ENCODE data around the gene CREM. TPM values are rescaled to one million over a fixed set of nuclear protein-coding genes. Genes with fewer than 3 reads are reported as not detected.

Gene CREM
- total and polyA plus RNA-seq, 10 of the 15 experiments (the other 5 are each of a cell fraction or from before 2014, with no cell fraction given): 51.3 to 115 (median 70.6) TPM

DNA sequence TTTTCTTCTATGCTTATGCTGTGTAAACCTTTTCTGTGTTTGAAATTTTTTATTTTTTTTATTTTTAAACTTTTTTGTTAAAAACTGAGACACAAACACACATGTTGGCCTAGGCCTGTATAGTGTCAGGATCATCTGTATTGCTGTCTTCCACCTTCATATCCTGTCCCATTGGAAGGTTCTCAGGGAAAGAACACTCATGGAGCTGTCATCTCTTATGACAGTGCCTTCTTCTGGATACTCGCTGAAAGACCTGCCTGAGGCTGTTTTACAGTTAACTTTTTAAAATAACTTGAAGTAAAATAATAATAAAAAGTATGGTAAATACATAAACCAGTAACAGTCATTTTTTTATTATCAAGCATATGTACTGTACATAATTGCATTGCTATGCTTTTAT is 34.1 kb downstream of the CREM start:
- FAIRE-seq (no peak), ATAC-seq (no peak), DNase-seq (ENCODE audit: low read depth, low spot score) (no peak)
- Histone ChIP-seq H3K4me1 (ENCODE audit: control insufficient read depth, insufficient read depth, low read length) (no peaks in the 10 kb centered on the region), H3K4me2 (ENCODE audit: control insufficient read depth, insufficient read depth) (no peak overlapping the region), H3K79me2 (ENCODE audit: control insufficient read depth, insufficient read depth, low read length) (no peaks in the 10 kb centered on the region), H2AFZ (ENCODE audit: control insufficient read depth, low read depth, low read length) (no peak overlapping the region), H3K27ac (ENCODE audit: control insufficient read depth, insufficient read depth) (no peak overlapping the region), H3K36me3 (ENCODE audit: control insufficient read depth in 2 of 2, insufficient read depth in 2 of 2, low read length in 1 of 2) (0 out of 4 replicates have a peak, but pooled peaks cover 0 to 3% of the 10 kb centered on the region in 2 experiments), H4K20me1 (ENCODE audit: control insufficient read depth, insufficient read depth) (no peaks in the 10 kb centered on the region), H3K27me3 (replicated peaks in 1 of 2; ENCODE audit: control insufficient read depth in 2 of 2, insufficient read depth in 2 of 2, low read length in 1 of 2) (no peaks in the 10 kb centered on the region), H3K4me3 (no peak overlapping the region), H3K9ac (ENCODE audit: control insufficient read depth, insufficient read depth, low read length) (no peak overlapping the region), H3K9me3 (replicated peaks; ENCODE audit: control insufficient read depth, insufficient read depth, low read length) (peaks cover 3% of the 10 kb centered on the region; the same call in 2 of the 3 replicates)
- ChIA-PET POLR2A (interaction anchor here (0.8 kb wide), 1 partner anchor 27 kb away, joined by 4 read pairs; no protein-coding TSS in a partner anchor), CTCF (interaction anchor here (0.7 to 0.9 kb wide), 3 partner anchors 9 to 35 kb away, joined by 3 to 4 read pairs (median 3); no protein-coding TSS in a partner anchor), SMC1A (ENCODE audit: uncharacterized antibody, unreplicated experiment) (interaction anchor here (0.6 to 2.4 kb wide), 5 partner anchors 11 to 41 kb away, joined by 3 to 7 read pairs (median 4); no protein-coding TSS in a partner anchor), RAD21 (ENCODE audit: unreplicated experiment) (interaction anchor here (1.4 kb wide), 1 partner anchor 35 kb away, joined by 6 read pairs; no protein-coding TSS in a partner anchor)
- in situ Hi-C loops (cut with MboI) (no loop called here), intact Hi-C loops (cut with micrococcal nuclease; ENCODE audit: unreplicated experiment) (no loop called here)
- no TSS peak for BruUV-seq (replicated peaks)
- 97% methylated on average over 1 of the region's 1 CpG for WGBS (ENCODE audit: insufficient coverage, insufficient replicate concordance, low lambda C conversion rate, missing lambda C conversion rate)
- TF ChIP-seq YY1 (IDR thresholded peaks at IDR 0.05; ENCODE audit: low read depth, low read length) (no peak), MEF2A (IDR thresholded peaks at IDR 0.05; ENCODE audit: insufficient read depth, low read depth, low read length) (no peak), ZSCAN29 (IDR thresholded peaks at IDR 0.05) (no peak), RBBP5 (conservative IDR thresholded peaks at IDR 0.05) (no peak)
- TF ChIP-seq, protein P1, sequence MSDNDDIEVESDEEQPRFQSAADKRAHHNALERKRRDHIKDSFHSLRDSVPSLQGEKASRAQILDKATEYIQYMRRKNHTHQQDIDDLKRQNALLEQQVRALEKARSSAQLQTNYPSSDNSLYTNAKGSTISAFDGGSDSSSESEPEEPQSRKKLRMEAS (IDR thresholded peaks at IDR 0.05; ENCODE audit: low read depth, low read length): no peak

DNA sequence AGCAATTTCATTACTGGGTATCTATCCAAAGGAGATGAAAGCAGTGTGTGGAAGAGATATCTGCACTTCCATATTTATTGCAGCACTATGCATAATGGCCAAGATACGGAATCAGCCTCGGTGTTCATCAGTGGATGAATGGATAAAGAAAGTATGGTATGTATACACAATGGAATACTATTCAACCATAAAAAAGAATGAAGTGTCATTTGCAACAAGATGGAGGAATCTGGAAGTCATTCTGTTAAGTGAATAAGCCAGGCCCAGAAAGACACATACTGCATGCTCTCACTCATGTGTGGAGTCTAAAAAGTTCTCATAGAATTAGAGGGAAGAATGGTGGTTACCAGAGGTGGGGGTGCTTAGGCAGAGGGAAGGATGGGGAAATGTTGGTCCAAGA is 35.3 kb downstream of the CREM start:
- Histone ChIP-seq H3K36me3 (ENCODE audit: control insufficient read depth in 2 of 2, insufficient read depth in 2 of 2, low read length in 1 of 2) (0 out of 4 replicates have a peak, but pooled peaks cover 0 to 3% of the 10 kb centered on the region in 2 experiments), H3K27ac (ENCODE audit: control insufficient read depth, insufficient read depth) (no peak overlapping the region), H3K4me3 (no peak overlapping the region), H3K27me3 (replicated peaks in 1 of 2; ENCODE audit: control insufficient read depth in 2 of 2, insufficient read depth in 2 of 2, low read length in 1 of 2) (no peaks in the 10 kb centered on the region), H3K4me2 (ENCODE audit: control insufficient read depth, insufficient read depth) (no peak overlapping the region), H2AFZ (ENCODE audit: control insufficient read depth, low read depth, low read length) (no peak overlapping the region), H3K9ac (ENCODE audit: control insufficient read depth, insufficient read depth, low read length) (no peak overlapping the region), H3K9me3 (replicated peaks; ENCODE audit: control insufficient read depth, insufficient read depth, low read length) (peaks cover 3% of the 10 kb centered on the region; the same call in 2 of the 3 replicates), H3K79me2 (ENCODE audit: control insufficient read depth, insufficient read depth, low read length) (no peaks in the 10 kb centered on the region), H3K4me1 (ENCODE audit: control insufficient read depth, insufficient read depth, low read length) (no peaks in the 10 kb centered on the region), H4K20me1 (ENCODE audit: control insufficient read depth, insufficient read depth) (no peaks in the 10 kb centered on the region)
- CTCF ChIA-PET: interaction anchor here (0.9 to 1.1 kb wide), 2 partner anchors 12 to 34 kb away, joined by 3 read pairs; no protein-coding TSS in a partner anchor
- intact Hi-C loops (cut with micrococcal nuclease; ENCODE audit: unreplicated experiment): no loop called here
- no peak for DNase-seq (ENCODE audit: low read depth, low spot score)
- RAD21 ChIA-PET (ENCODE audit: unreplicated experiment): no interaction called here
- no peak for FAIRE-seq
- 100% methylated on average over 2 of the region's 2 CpGs for WGBS (ENCODE audit: insufficient coverage, insufficient replicate concordance, low lambda C conversion rate, missing lambda C conversion rate)
- BruUV-seq (replicated peaks): no TSS peak
- no peak for ATAC-seq
- POLR2A ChIA-PET: no interaction called here
- in situ Hi-C loops (cut with MboI): no loop called here
- SMC1A ChIA-PET (ENCODE audit: uncharacterized antibody, unreplicated experiment): interaction anchor here (1.2 kb wide), 1 partner anchor 10 kb away, joined by 3 read pairs; no protein-coding TSS in a partner anchor
- TF ChIP-seq EED (IDR thresholded peaks at IDR 0.05; ENCODE audit: low read depth) (no peak), RELA (IDR thresholded peaks at IDR 0.05; ENCODE audit: borderline replicate concordance, partially characterized antibody) (no peak), RCOR1 (conservative IDR thresholded peaks at IDR 0.05; ENCODE audit: low read depth, low read length) (no peak), LARP7 (IDR thresholded peaks at IDR 0.05) (no peak), DPF2 (IDR thresholded peaks at IDR 0.05) (no peak), SIN3A (IDR thresholded peaks at IDR 0.05; ENCODE audit: low read depth, low read length) (no peak), NR2C1 (IDR thresholded peaks at IDR 0.05) (no peak), SMAD1 (IDR thresholded peaks at IDR 0.05; ENCODE audit: low read depth, partially characterized antibody) (no peak), HDAC6 (IDR thresholded peaks at IDR 0.05; ENCODE audit: unreplicated experiment) (no peak), ZNF217 (IDR thresholded peaks at IDR 0.05) (no peak), ZNF24 (IDR thresholded peaks at IDR 0.05) (no peak), MTA3 (IDR thresholded peaks at IDR 0.05; ENCODE audit: borderline replicate concordance, low read length) (no peak), GATAD2B (conservative IDR thresholded peaks at IDR 0.05; ENCODE audit: low read depth) (no peak), CBX3 (IDR thresholded peaks at IDR 0.05; ENCODE audit: borderline replicate concordance, low read depth) (no peak), ESRRA (IDR thresholded peaks at IDR 0.05; ENCODE audit: low read length) (no peak)
- TF ChIP-seq, protein P2, sequence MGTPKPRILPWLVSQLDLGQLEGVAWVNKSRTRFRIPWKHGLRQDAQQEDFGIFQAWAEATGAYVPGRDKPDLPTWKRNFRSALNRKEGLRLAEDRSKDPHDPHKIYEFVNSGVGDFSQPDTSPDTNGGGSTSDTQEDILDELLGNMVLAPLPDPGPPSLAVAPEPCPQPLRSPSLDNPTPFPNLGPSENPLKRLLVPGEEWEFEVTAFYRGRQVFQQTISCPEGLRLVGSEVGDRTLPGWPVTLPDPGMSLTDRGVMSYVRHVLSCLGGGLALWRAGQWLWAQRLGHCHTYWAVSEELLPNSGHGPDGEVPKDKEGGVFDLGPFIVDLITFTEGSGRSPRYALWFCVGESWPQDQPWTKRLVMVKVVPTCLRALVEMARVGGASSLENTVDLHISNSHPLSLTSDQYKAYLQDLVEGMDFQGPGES (IDR thresholded peaks at IDR 0.05): no peak

Measured in GM12878 (cell line).